Duodenal mucosa (tissue), 2 donors: ENCODE results near the gene ARL3.
"Not testable (repeated sequence)": the region's sequence is repeated elsewhere in the genome, so short reads cannot be mapped to it uniquely, and the experiment has no call there.

Experiments
- H3K27ac ChIP-seq: one replicate; pipeline ENCODE4 v1.7.0; 2013; ENCODE audit warnings: low read depth, low read length
- H3K27me3 ChIP-seq, 2 donors: one replicate each; pipeline ENCODE4 v1.7.0; 2013; ENCODE audit warnings: low read length in 2 of 2, control low read depth in 1 of 2; ENCODE audit not compliant: insufficient read depth in 2 of 2, control insufficient read depth in 1 of 2
- H3K36me3 ChIP-seq, 2 donors: one replicate each; pipeline ENCODE4 v1.7.0; 2013; ENCODE audit warnings: low read length in 2 of 2, control low read depth in 1 of 2; ENCODE audit not compliant: insufficient read depth in 2 of 2, control insufficient read depth in 1 of 2
- H3K4me1 ChIP-seq, 2 donors: one replicate each; pipeline ENCODE4 v1.7.0; 2013; ENCODE audit warnings: low read length in 2 of 2, control low read depth in 1 of 2; ENCODE audit not compliant: insufficient read depth in 2 of 2, control insufficient read depth in 1 of 2
- H3K4me3 ChIP-seq, 2 donors: one replicate each; pipeline ENCODE4 v1.7.0; 2013; ENCODE audit warnings: low read length in 2 of 2, low read depth in 1 of 2
- H3K9ac ChIP-seq, 2 donors: one replicate each; pipeline ENCODE4 v1.7.0; 2013; ENCODE audit warnings: low read length in 2 of 2, low read depth in 1 of 2
- H3K9me3 ChIP-seq, 2 donors: one replicate each; pipeline ENCODE4 v1.7.0; 2013; ENCODE audit warnings: low read length in 2 of 2, control low read depth in 1 of 2; ENCODE audit not compliant: control insufficient read depth in 1 of 2

ARL3 gene

DNA sequence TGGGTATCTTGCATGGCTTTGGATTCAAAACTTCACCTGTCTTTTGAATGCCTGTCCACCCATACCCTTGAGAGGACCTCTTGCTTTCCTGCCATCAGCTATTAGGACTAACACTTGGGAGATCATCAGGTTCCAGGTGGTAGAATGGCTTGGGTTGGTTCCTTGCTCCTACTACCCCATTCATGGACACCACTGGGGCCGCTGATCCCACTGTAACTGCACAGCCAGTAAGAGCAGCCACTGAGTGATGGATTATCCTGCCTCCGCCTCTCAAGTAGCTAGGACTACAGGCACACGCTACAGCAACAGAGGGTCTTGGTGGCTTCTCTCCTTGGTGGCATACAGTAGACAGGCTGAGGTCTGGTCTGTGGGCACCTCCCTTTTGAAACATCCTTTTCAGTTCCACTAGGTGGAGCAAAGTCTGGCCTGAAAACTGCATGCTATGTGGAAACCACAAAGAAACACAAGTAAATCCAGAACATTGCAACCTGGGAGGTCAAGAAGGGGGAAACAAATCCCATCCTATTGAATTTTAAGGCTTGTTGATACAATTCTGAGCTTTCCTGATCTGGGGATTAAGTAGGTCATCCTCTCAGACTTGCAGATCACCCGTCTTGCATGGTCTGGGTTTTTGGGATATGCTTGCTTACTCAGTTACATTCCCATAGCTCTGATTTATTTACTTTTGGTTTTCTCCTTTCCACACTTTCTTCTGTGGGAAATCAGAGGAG, 38.9 kb upstream of the ARL3 start:
- H3K9ac ChIP-seq: no peak overlapping the region
- no peaks in the 10 kb centered on the region for H3K36me3 ChIP-seq
- H3K4me1 ChIP-seq: peaks cover 0 to 2% of the 10 kb centered on the region in 2 donors
- H3K9me3 ChIP-seq: no peaks in the 10 kb centered on the region
- no peak overlapping the region for H3K27ac ChIP-seq
- H3K4me3 ChIP-seq: no peak overlapping the region
- H3K27me3 ChIP-seq: no peaks in the 10 kb centered on the region

GRCh38 chr10:102752266-102752930, 38.2 kb upstream of the ARL3 start:
- Histone ChIP-seq H3K4me3 (no peak overlapping the region), H3K9ac (no peak overlapping the region)

GRCh38 chr10:102745157-102745556, 31.0 kb upstream of the ARL3 start:
- Histone ChIP-seq H3K27me3 (no peaks in the 10 kb centered on the region), H3K36me3 (no peaks in the 10 kb centered on the region), H3K9me3 (no peaks in the 10 kb centered on the region), H3K4me3 (peak overlapping the region; percentile 90 to 95), H3K9ac (peak overlapping the region; percentile 69 to 91), H3K4me1 (peaks cover 21 to 28% of the 10 kb centered on the region in 2 donors), H3K27ac (no peak overlapping the region)

More at GRCh38 chr10:102752266-102752930, 38.2 kb upstream of the ARL3 start:
- H3K4me1 ChIP-seq: peaks cover 0 to 2% of the 10 kb centered on the region in 2 donors
- H3K27ac ChIP-seq: no peak overlapping the region
- no peaks in the 10 kb centered on the region for H3K36me3 ChIP-seq
- H3K27me3 ChIP-seq: no peaks in the 10 kb centered on the region
- H3K9me3 ChIP-seq: no peaks in the 10 kb centered on the region

GRCh38 chr10:102744374-102745051, 30.3 kb upstream of the ARL3 start:
- H3K9ac ChIP-seq: peak overlapping the region; percentile 69 to 91

DNA sequence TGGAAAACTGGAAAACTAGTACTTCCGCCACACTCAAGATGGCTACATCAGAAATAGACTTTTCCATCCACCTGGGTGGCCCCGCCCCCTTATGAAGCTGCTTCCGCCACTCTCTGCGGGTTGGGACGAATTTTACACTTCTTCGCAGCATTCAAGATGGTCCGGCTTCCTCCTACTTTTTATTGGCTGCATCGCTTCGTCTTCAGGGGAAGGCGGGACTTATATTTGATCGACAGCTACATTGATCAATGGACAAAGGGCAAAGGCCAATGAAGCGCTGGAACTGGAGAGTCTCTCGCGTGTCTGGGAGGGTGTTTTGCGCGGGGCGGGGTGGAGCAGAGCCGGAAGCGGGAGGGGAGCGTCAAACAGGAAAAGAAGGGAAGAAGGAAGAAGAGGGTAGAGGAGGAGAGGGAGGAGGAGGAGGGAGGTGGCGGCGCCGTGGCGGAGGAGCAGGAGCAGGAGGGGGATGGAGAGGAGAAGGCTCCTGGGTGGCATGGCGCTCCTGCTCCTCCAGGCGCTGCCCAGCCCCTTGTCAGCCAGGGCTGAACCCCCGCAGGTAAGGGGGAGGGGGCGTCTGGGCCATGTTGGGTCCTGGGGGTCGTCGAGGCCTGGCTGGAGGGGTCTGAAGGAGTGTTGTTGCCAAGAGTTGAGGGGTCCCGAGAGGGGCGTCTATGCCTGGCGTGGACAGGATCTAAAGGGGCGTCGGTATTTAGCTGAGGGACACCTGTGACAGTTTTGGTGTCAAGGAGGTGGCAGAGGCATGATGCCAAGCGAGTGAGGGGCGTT, 29.6 kb upstream of the ARL3 start, which contains the start of gene WBP1L:
WBP1L (plus strand) TSS at position 361 of the 786 bp plus-strand sequence; CDS start at position 467, 106 bp downstream.
- Histone ChIP-seq H3K9me3 (no peaks in the 10 kb centered on the region), H3K9ac (peak within 1 kb of the TSS; percentile 69 to 91), H3K36me3 (no peaks in the 10 kb centered on the region), H3K27me3 (no peaks in the 10 kb centered on the region), H3K4me1 (peaks cover 21 to 28% of the 10 kb centered on the region in 2 donors), H3K4me3 (peak within 1 kb of the TSS; percentile 90 to 95), H3K27ac (peak within 1 kb of the TSS; percentile 82)

More at GRCh38 chr10:102744374-102745051, 30.3 kb upstream of the ARL3 start:
- peak overlapping the region; percentile 82 for H3K27ac ChIP-seq
- peak overlapping the region; percentile 90 to 95 for H3K4me3 ChIP-seq
- H3K9me3 ChIP-seq: no peaks in the 10 kb centered on the region
- H3K4me1 ChIP-seq: peaks cover 21 to 28% of the 10 kb centered on the region in 2 donors
- no peaks in the 10 kb centered on the region for H3K27me3 ChIP-seq
- H3K36me3 ChIP-seq: no peaks in the 10 kb centered on the region

GRCh38 chr10:102743078-102743587, 28.9 kb upstream of the ARL3 start:
- Histone ChIP-seq H3K9me3 (no peaks in the 10 kb centered on the region), H3K4me3 (peak overlapping the region; percentile 33 to 37), H3K9ac (no peak overlapping the region), H3K4me1 (peaks cover 21 to 28% of the 10 kb centered on the region in 2 donors), H3K36me3 (no peaks in the 10 kb centered on the region), H3K27ac (no peak overlapping the region), H3K27me3 (no peaks in the 10 kb centered on the region)

- peaks cover 21 to 28% of the 10 kb centered on the region in 2 donors for H3K4me1 ChIP-seq
- not testable (repeated sequence) for H3K9ac ChIP-seq, H3K27ac ChIP-seq, H3K4me3 ChIP-seq, H3K9me3 ChIP-seq, H3K36me3 ChIP-seq, H3K27me3 ChIP-seq
These were observed 28.1 kb upstream of the ARL3 start for GRCh38 chr10:102742313-102742712.

- Histone ChIP-seq H3K27me3 (no peaks in the 10 kb centered on the region), H3K9ac (no peak overlapping the region), H3K9me3 (no peaks in the 10 kb centered on the region), H3K4me1 (peaks cover 21 to 26% of the 10 kb centered on the region in 2 donors), H3K27ac (no peak overlapping the region), H3K4me3 (no peak overlapping the region), H3K36me3 (peaks cover 0 to 3% of the 10 kb centered on the region in 2 donors)
These were observed 27.6 kb upstream of the ARL3 start for GRCh38 chr10:102741726-102742237.

DNA sequence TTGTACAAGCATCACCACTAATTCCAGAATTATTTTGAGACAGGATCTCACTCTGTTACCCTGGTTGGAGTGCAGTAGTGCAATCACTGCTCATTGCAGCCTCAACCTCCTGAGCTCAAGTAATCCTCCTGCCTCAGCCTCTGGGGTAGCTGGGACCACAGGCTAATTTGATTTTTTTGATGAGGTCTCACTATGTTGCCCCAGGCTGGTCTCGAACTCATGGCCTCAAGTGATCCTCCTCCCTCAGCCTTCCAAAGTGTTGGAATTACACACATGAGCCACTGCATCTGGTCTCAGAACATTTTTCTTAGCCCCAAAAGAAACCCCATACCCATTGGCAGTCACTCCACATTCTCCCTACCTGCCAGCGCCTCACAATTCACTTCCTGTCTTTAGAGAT, 26.0 kb upstream of the ARL3 start:
- H3K27me3 ChIP-seq: no peaks in the 10 kb centered on the region
- peaks cover 0 to 3% of the 10 kb centered on the region in 2 donors for H3K36me3 ChIP-seq
- no peak overlapping the region for H3K27ac ChIP-seq
- H3K9ac ChIP-seq: no peak overlapping the region
- peaks cover 10 to 12% of the 10 kb centered on the region in 2 donors for H3K4me1 ChIP-seq
- no peak overlapping the region for H3K4me3 ChIP-seq
- no peaks in the 10 kb centered on the region for H3K9me3 ChIP-seq
